HCT116 (cell line): ENCODE results near the gene CFAP74.

Experiments used
- CBX3 ChIP-seq: IDR thresholded peaks from 2 replicates; pipeline ENCODE4 v1.6.1; 2012; ENCODE audit warnings: low read depth
- CTCF ChIP-seq, 3 experiments: fragments of 200-600 bp in 1 of 3; sonication (generic) in 1 of 3; IDR thresholded peaks in 2 of 3; conservative IDR thresholded peaks in 1 of 3; 2 replicates each; pipeline ENCODE4 v1.5.1; 2012 to 2017; ENCODE audit warnings: low read depth in 2 of 3, low read length in 2 of 3, antibody characterized with exemption in 1 of 3, borderline replicate concordance in 1 of 3, control low read depth in 1 of 3, mild to moderate bottlenecking in 1 of 3, mixed read lengths in 1 of 3, mixed run types in 1 of 3, moderate library complexity in 1 of 3; ENCODE audit not compliant: insufficient read depth in 1 of 3
- EZH2 ChIP-seq: fragments of 200-600 bp; sonication (generic); IDR thresholded peaks from 2 replicates; pipeline ENCODE4 v1.6.1; 2017; ENCODE audit warnings: antibody characterized with exemption, mixed run types
- EZH2phosphoT487 ChIP-seq: fragments of 200-600 bp; IDR thresholded peaks from 2 replicates; pipeline ENCODE4 v1.6.1; 2018; ENCODE audit warnings: antibody characterized with exemption, borderline replicate concordance
- JUND ChIP-seq: IDR thresholded peaks from 2 replicates; pipeline ENCODE4 v1.6.1; 2012
- MAX ChIP-seq: IDR thresholded peaks from 2 replicates; pipeline ENCODE4 v1.6.1; 2012
- POLR2A ChIP-seq: IDR thresholded peaks from 2 replicates; pipeline ENCODE4 v1.7.0; 2011; ENCODE audit warnings: borderline replicate concordance; ENCODE audit not compliant: insufficient read depth, insufficient read length; ENCODE audit errors: extremely low read depth
- POLR2AphosphoS5 ChIP-seq: IDR thresholded peaks from 2 replicates; pipeline ENCODE4 v1.6.1; 2011; ENCODE audit warnings: mild to moderate bottlenecking, low read depth, low read length, moderate library complexity
- RAD21 ChIP-seq: IDR thresholded peaks from 2 replicates; pipeline ENCODE4 v1.6.1; 2012; ENCODE audit warnings: low read depth, mild to moderate bottlenecking
- SIN3A ChIP-seq: IDR thresholded peaks from 2 replicates; pipeline ENCODE4 v1.6.1; 2012; ENCODE audit warnings: low read depth
- TCF7L2 ChIP-seq: IDR thresholded peaks from 2 replicates; pipeline ENCODE4 v1.7.0; 2011; ENCODE audit warnings: borderline replicate concordance, inconsistent platforms; ENCODE audit not compliant: insufficient read depth, insufficient read length; ENCODE audit errors: extremely low read depth
- YY1 ChIP-seq: IDR thresholded peaks from 2 replicates; pipeline ENCODE4 v1.6.1; 2011; ENCODE audit warnings: low read length, low read depth, moderate library complexity, mild to moderate bottlenecking; ENCODE audit not compliant: insufficient replicate concordance; ENCODE audit errors: extremely low read depth
- ZBTB33 ChIP-seq: IDR thresholded peaks from 2 replicates; pipeline ENCODE4 v1.6.1; 2011; ENCODE audit warnings: mild to moderate bottlenecking, low read length, moderate library complexity; ENCODE audit not compliant: insufficient replicate concordance; ENCODE audit errors: extremely low read depth
- ZFX ChIP-seq: fragments of 450-650 bp; IDR thresholded peaks from 2 replicates; pipeline ENCODE4 v1.6.1; 2017

GRCh38 chr1:1945782-1946393 is 57.7 kb downstream of the CFAP74 start:
- TF ChIP-seq YY1 = no peak
- TF ChIP-seq CTCF (IDR thresholded peaks at IDR 0.05 in 2 of 3, conservative IDR thresholded peaks at IDR 0.05 in 1 of 3; ENCODE audit: borderline replicate concordance in 1 of 3, insufficient read depth in 1 of 3, low read depth in 2 of 3, low read length in 2 of 3) = no peak
- no peak for TF ChIP-seq RAD21
- TF ChIP-seq POLR2A = no peak
- TF ChIP-seq MAX = no peak
- TF ChIP-seq JUND = no peak
- TF ChIP-seq ZFX = no peak
- TF ChIP-seq CBX3 = no peak
- no peak for TF ChIP-seq POLR2AphosphoS5
- no peak for TF ChIP-seq EZH2phosphoT487
- TF ChIP-seq EZH2 = no peak
- no peak for TF ChIP-seq SIN3A
- no peak for TF ChIP-seq TCF7L2
- no peak for TF ChIP-seq ZBTB33
